8988T (cell line): ENCODE measurements around the gene FBXO15.

Experiments used
- DNase-seq: peaks from one replicate; pipeline ENCODE4 v3.0.0; 2011

The FBXO15 gene, protein sequence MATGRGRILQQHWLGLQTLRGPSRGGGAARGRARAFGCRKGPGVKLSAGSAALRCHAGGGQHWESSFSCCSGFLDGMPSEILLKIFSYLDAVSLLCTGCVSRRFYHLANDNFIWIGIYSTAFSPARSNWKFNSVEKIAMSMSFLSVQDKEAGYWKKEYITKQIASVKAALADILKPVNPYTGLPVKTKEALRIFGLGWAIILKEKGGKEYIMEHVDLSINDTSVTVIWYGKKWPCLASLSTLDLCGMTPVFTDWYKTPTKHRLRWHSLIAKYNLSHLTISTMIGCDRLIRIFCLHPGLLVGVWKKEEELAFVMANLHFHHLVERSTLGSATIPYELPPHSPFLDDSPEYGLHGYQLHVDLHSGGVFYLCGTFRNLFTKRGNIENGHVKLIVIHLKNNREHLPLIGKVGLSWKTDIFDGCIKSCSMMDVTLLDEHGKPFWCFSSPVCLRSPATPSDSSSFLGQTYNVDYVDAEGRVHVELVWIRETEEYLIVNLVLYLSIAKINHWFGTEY

DNA sequence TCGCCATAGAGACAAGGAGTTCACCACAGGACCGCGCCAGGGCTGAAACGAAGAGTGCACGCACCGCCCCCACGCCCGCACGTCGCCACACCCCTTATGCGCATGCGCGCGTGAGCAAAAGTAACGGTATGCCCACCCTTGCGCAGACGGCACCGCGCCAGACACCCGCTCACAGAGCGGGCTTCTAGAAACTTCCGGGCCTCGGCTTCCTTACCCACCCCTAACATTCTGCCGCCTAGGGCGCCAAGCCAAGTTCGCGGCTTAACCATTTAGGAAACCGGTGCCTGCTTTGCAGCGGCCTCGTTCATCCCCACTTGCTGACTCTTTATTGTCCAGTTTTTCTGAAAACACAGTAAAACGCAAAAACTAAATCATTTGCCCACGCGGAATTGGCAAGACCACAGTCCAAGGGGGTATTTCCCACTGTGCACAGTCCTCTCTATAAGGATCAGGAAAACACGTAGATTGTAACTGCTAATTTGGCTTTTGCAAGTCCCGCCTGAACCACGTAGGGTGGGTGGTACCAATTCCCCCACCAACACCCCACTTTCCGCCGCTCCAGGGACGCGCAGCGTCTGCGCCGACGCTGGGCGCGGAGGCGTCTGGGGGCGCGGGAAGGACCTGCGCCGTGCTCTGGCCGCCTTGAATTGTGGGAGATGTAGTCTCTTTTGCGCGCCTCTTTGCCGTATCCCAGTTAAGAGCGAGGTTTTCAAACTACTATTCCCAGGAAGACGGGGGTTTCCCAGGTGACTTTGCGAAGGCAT lies at the start of gene FBXO15, which contains the start of gene TIMM21:
Gene FBXO15, minus strand, starts transcription at position 56 of the 764 bp plus-strand sequence. Its CDS starts 49 bp downstream, at position 7.
Gene TIMM21, plus strand, starts transcription at position 745 of the 764 bp plus-strand sequence. CDS start 286 bp downstream, outside the sequence.
- peak; percentile 24 for DNase-seq

DNA sequence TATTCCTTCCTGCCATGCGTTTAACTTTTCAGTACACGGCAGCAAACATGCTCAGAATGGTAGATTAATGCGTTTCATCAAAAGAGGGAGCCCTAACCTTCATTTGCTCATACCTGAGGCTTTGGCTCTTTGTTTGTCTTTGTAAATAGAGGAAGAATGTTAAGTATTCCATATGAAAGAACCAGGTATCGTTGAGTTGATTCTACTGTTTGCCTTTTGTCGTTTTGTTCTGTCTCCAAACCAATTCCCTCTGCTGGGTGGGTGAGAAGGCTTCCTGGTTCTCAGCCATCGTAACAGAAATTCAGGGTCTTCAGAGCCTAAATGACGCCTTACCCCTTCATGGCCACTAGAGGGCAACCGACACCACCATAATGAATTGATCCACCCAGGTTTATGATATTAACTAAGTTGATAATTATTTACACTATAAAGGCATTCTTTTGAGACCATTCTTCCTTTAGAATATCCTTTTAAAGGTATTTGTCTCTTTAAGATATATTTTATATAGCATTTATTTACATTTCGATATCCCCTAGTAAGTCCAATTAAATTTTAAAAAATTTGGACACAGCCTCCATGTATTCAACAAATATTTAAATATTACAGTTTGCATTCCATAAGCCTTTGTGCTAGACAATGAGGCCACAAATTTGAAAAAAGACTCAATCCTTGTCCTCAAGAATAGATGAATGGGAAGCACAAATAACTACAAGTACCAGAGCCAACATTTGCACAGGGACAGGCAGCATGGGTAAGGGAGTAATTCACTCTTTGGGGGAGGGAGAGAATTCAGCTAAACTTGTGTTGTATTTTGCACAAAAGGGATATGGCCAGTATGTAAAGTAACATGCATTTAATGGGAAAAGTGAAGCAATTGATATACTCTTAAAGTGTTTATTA lies 48.8 kb upstream of the FBXO15 start:
- no peak for DNase-seq

DNA sequence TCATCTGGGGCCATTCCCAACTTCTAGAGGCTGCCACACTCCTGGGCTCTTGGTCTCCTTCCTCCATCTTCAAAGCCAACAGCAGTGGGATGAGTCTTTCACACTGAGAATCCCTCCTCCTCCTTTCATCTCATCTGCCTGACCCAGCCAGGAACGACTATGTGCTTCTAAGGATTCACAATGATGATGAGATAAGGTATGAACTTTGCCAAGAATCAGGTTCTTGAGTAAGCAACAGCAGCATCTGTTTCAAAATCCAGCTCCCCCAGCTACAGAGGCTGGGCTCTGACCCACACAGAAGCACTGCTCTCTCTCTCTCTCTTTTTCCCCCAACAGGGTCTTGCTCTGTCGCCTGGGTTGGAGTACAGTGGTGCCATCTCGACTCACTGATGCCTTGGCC lies 47.1 kb upstream of the FBXO15 start:
- no peak for DNase-seq

DNA sequence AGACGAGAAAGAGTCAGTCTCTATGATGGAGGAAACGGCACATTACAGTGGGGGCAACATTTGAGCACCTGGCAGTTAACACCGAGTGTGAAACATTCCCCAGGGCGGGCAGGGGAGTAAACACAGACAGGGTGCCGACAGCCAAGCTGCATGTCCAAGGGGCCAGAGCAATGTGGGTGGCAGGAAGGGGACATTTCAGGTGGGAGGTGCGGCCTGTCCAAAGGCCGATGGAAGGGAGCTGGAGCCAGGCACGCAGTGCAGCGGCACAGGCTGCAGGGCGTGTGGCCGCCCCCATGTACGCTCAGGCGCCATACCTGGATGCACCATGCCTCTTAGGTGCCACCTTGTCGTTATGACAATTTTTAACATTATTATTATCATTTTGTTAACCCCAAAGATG lies 43.9 kb upstream of the FBXO15 start:
- no peak for DNase-seq

DNA sequence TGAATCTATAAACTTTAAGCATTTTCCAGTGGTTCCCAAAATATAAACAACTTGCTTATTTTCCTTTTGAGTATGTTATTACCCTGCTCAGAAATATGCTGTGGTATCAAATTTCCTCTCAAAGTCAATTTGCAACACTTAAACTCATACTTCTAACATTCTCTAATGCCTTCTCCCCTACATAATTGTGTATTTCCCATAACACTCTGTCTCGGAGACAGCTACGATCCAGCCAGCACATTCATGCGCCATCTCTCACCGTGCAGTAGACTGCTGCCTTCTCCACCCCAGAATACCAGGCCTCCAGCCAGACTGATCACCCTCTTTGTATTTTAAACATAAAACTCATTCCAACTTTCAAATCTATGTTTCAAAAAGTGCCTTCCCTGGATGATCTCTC lies 42.5 kb upstream of the FBXO15 start:
- no peak for DNase-seq

DNA sequence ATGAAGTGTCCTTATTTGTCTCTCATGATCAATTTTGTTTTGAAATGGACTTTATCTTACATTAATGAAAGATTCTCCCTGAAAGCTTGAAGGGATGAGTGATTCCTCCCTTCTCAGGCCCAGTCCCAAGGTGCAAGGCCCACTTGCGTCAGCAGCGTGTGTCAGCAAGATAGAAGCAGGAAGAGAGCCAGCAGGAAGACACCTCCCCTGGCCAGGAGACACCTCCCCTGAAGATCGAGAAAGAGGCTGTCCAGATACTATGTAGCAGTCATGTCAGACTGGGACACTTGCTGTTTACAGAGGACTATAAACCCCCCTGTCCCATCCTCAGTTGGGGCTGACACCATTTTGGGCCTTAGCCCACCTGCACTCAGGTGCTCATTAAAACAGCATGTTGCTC lies 39.0 kb upstream of the FBXO15 start:
- no peak for DNase-seq

DNA sequence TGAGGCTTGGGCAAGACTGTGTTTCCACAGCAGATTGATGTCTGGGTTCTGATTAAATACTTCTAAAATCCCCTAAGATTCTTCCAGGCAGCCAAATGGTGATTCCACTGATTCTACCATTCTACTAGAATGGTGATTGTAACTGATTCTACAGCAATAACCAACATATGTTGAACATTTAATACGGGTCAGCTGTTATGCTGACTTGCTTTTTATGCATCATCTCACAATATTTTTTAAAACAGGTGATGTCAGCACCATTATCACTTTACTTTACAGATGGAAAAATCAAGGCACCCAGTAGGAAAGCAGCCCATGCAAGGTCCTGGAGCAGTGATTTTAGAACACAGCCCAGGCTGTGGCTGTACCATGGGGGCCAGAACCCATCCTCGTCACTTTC lies 38.2 kb upstream of the FBXO15 start:
- no peak for DNase-seq

DNA sequence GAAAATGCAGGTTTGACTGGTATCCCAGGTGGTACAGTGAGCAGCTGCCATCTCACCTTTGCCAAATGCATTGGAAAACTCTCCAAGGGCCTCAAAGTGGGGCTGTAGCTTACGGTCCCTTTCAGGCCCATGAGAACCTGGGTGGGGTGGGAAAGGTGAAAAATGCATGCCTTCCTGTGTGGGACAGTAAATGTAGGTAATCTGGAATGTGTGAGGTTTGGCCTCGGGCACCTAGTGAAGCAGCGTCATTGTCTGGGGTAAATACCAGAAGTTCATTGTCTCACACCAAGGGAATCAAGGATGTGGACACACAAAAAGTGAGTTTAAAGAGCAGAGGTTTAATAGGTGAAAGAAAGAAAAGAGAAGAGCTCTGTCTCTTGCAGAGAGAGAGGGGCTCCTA lies 37.2 kb upstream of the FBXO15 start:
- no peak for DNase-seq

DNA sequence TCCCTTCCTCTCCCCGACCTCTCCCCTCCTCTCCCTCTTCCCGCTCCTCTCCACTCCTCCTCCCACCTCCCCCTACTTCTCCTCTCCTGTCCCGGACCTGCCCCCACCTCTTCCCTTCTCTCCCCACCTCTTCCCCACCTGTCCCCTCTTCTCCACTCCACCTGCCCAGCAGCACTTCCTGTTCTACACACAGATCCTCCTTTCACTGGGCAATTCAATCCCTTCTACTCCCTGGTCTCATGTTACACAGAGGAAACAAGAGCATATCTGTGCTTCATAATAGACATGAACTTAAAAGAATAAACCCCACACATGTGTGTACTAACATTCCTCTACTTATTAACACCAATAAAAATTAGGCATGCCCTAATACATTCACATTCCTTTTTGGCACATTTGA lies 35.5 kb upstream of the FBXO15 start:
- no peak for DNase-seq

DNA sequence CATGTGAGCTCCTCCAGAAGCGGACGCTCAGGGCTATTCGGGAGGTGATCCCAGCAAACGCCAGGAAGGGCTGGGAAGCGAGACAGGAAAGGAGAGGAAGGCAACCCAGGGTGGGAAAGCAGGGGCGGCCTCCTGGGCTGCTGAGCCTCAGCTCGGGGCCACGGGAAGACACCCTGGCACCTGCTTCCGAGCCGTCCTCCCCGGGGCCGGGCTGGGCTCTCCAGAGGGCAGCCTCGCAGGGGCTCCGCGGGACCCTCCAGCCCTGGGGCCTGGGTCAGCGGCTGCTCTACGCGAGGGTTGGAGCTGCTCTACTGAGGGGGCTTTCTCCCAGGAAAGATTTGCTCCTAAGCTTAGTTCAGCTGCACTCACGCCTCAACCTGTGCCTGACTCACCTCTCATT lies 34.7 kb upstream of the FBXO15 start:
- no peak for DNase-seq

DNA sequence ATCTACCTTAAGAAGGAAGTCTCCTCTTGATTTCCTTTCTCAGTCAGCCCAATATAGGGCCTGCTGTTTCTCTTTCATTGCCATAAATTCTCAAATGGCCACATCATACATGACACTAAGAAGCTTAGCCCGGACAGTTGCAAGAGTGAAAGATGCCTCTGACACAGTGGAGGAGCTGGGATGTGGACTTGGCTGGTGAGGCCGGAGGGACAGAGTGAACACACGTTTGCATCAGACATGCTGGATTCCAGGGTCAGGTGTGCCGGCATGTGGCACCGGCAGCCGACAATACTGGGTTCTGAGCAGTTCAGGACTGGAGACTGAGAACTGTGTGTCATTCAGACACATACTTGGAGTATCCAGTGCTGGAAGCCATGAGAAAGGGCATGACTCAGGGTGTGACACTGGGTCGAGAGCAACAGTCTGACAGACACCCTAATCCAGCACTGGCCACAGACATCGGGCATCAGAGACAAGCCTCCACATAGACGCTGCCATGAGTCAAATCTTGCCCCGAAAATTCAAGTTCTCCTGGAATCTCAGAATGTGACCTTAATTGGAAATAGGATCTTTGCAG lies 32.1 kb upstream of the FBXO15 start:
- no peak for DNase-seq

DNA sequence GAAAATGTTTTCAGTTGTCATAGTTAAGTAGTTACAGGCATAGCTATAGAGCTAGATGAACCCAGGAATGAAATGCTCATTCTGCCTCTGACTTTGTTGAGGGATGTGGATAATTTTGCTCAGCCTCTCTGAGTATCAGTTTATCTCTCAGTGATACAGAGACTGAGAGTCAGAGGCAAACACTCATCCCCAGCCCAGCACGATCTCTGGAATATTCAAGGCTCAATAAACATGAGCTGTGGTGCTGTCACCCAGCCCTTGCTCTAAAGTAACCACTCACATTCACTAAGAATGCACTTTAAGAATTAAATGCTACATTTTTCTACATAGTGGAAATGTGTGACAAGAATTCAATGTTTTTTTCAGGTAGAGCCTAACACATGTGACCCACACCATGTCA lies 31.2 kb upstream of the FBXO15 start:
- no peak for DNase-seq

DNA sequence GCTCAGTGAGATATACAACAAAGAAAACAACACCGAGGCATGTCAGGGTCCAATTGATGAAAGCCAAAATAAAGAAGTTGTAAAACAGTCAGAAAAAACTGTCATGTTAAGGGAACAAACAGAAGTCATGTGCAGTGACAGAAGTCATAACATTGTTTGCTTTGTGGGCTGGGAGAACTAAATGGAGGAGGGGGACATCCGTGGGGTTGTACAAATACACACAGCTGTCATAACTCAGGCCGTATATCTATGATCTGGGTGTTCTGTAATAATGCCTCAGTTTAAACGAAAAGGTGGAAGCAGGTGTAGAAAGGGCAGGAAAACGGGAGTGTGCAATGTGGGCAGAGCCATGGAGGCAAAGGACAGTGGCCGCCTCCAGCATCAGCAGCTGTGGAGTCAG lies 28.0 kb upstream of the FBXO15 start:
- DNase-seq = no peak

DNA sequence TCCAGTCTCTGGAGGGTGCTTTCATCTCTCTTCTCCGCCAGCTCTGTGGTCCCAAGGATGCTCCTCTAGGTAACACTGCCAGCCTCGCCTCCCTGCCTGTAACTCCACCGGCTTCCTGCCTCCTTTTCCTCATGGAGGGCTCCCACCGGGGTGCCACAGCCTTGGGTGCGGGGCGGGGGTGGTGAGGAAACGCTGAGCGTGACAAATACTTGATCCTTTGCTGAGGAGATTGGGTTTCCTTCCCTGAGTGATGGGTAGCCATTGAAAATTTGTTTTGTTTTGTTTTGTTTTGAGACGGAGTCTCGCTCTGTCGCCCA lies 25.8 kb upstream of the FBXO15 start:
- DNase-seq = no peak

DNA sequence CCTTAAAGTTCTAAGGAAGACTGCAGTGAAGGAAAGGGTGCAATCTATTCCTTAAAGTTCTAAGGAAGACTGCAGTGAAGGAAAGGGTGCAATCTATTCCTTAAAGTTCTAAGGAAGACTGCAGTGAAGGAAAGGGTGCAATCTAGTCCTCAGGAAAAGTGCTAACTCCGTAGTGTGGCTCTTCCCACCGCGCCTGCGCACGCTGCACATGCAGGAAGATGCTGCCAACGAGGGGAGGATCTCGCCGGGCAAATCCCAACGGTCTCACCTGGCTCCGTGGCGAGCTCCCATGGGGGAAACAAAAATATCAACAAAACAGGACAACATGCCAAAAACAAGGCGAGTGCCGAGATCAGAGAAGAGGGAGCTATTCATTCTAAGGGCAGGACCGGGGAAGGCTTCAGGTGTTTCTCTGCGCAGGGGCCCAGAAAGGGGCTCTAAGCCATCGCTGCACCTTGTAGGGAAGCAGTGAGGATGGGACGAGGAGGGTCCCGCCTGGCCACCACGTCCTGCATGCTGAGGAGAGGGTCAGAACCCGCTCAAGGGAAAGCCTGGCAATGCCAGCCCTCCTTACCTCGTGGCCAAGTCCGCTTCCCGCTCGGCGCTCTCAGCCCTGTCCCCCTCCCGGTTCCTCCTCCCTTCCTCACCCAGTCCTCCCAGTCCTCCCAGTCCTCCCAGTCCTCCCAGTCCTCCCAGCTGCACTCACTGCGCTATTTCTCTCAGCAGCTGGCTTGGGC lies 25.2 kb upstream of the FBXO15 start:
- DNase-seq = no peak

DNA sequence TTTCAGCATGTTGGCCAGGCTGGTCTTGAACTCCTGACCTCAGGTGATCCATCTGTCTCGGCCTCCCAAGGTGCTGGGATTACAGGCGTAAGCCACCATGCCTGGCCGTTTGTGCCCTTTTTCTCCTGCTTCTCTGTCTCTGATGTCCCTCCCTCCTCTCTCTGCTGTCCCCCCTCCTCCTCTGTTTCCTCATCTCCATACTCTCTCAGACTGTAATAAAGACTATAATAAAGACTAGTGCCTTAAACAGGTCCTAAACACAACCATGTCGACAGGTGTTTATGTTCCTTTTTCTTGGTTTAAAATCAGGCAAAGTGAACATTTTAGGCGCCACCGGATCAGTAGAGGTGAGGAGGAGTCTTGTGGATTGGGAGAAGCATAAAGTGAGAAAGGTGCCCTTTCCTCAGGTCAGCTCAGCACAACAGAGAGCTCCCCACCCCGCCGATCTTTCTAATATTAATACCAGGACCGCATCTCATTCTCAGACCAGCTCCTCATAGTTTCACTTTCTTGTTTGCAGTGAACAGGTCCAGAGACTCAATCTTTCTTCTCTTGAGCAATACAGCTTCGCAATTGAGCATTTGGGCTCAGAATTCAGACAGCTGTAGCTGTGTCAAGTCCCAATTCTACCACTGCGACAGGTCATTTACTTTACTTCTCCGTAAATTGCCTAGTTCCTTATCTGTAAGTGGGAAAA lies 24.4 kb upstream of the FBXO15 start:
- no peak for DNase-seq

DNA sequence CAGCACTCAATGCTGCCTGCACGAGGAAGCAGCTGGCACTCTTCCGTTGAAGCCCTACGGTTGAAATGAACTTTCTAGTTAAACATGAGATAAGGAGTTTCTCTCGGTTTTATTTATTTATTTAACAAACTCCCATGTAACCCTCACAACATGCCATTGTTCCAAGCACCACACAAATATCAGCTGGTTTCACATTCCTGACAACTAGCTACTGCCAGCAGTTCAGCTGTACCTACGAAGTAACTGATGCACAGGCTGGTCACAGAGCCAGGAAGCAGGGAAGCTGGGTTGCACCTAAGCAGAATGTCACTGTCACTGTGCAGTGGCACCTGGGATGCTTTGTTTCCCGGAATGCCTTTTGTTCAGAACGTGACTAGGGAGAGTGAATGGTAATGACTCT lies 18.8 kb upstream of the FBXO15 start:
- DNase-seq = no peak

DNA sequence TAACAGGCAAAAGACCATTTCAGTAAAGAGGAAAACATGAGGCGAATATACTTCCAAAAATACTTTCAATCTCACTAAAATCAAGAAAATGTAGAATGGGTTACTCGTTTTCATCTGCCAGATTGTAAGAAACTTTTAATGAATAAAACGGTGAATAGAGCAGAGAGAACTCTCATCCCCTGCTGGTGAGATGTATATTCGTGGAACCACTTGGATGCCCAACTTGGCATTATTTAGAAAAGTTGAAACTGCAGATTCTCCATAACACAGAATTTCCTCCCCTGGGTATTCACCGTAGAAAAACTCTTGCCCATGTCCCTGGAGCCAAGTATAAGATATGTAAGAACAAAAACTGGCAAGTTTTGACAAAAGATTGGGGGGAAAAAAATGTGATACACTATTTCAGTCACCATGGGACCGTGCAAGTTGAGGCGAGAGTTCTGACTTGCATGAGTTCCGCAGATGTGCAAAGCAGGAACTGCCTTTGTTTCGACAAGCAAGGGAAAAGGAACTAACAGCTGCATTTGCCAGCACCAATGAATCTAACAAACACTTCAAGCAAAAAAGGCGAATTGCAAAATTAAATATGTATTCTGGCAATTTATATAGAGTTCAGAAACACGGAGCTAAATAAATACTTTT lies 15.5 kb upstream of the FBXO15 start:
- DNase-seq = no peak

DNA sequence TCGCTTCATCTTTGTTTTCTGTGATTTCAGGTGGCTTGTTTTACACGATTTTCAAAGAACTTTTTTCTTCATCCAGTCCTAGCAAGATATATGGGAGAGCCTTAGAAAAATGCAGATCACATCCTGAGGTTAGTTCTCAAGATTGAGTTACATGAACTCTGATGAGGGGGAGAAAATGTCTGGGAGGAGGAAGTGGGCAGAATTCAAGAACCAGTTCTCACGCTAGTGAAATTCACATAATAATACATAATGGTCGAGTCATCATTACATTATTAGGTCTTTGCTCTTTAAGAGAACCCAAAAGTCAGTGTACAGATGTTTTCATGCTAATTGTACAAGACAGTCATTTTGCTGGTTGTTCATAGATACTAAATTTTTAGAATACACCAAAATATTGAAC lies 7.6 kb upstream of the FBXO15 start:
- DNase-seq = no peak

DNA sequence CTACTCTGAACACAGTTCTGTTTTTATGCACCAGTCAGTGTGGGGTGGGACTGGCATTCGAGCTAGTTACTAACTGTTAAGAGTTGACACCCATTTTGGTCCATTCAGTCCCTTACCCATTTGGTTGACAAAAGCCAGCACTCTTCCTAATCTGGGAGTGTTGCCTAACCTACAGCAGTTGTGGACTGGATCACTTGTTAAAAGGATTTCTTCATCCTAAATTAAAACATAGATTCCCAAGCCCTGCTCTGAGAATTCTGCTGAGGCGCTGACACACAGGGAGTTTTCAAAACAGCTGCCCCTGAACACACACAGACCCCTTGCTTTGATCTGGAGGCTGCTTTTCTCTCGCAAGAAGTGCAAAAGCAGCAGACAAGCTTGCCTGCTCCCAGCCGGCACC lies 7.1 kb upstream of the FBXO15 start:
- DNase-seq = no peak

DNA sequence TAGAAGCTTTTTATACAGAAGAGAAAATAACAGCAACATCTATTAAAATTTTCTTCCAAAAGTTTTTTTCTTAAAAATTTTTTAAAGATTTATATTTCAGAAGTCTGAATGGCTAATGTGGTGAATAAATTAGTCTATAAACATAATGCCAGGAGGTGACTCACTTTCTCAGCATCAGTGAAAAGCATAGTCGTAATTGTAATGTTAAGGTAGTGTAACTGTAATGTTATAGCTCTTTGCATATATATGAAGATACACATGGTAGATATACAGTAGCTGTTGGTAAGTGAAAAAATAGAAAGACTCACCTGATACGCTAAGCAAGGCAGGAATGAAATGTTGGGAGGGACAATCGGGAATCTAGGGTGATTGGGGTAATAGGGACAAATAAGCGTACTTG lies 6.2 kb upstream of the FBXO15 start:
- DNase-seq = no peak
